Parathyroid adenoma (tissue), 2 donors: ENCODE data around the gene ZMYM2.

Experiments
- H2AFZ ChIP-seq: fragments of 300-600 bp; sonication (generic); one replicate; pipeline ENCODE4 v1.7.0; 2017; ENCODE audit warnings: antibody characterized with exemption, mild to moderate bottlenecking
- H3K27ac ChIP-seq: fragments of 300-600 bp; sonication (generic); one replicate; pipeline ENCODE4 v1.7.0; 2017
- H3K27me3 ChIP-seq: fragments of 300-600 bp; sonication (generic); one replicate; pipeline ENCODE4 v1.7.0; 2017; ENCODE audit warnings: low read length; ENCODE audit not compliant: control insufficient read depth, insufficient read depth
- H3K36me3 ChIP-seq: fragments of 300-600 bp; sonication (generic); one replicate; pipeline ENCODE4 v1.7.0; 2017; ENCODE audit warnings: low read length; ENCODE audit not compliant: control insufficient read depth, insufficient read depth
- H3K4me1 ChIP-seq: fragments of 300-600 bp; sonication (generic); one replicate; pipeline ENCODE4 v1.7.0; 2017; ENCODE audit warnings: control low read depth
- H3K4me2 ChIP-seq: fragments of 300-600 bp; sonication (generic); one replicate; pipeline ENCODE4 v1.7.0; 2017; ENCODE audit warnings: low read length
- H3K4me3 ChIP-seq: fragments of 300-600 bp; sonication (generic); one replicate; pipeline ENCODE4 v1.7.0; 2017; ENCODE audit warnings: low read depth, low read length
- H3K79me2 ChIP-seq: fragments of 300-600 bp; sonication (generic); one replicate; pipeline ENCODE4 v1.7.0; 2017; ENCODE audit warnings: control low read depth
- H3K9ac ChIP-seq: fragments of 300-600 bp; sonication (generic); one replicate; pipeline ENCODE4 v1.7.0; 2017; ENCODE audit warnings: mild to moderate bottlenecking
- H3K9me3 ChIP-seq: fragments of 300-600 bp; sonication (generic); one replicate; pipeline ENCODE4 v1.7.0; 2017; ENCODE audit warnings: low read length; ENCODE audit not compliant: control insufficient read depth
- TF ChIP-seq, protein P1 (sequence below): fragments of 300-600 bp; sonication (generic); IDR thresholded peaks from one replicate; pipeline ENCODE4 v1.7.0; 2017; ENCODE audit warnings: antibody characterized with exemption, mild to moderate bottlenecking
- donor health status: primary hyperparathyroidism.

Gene ZMYM2

DNA sequence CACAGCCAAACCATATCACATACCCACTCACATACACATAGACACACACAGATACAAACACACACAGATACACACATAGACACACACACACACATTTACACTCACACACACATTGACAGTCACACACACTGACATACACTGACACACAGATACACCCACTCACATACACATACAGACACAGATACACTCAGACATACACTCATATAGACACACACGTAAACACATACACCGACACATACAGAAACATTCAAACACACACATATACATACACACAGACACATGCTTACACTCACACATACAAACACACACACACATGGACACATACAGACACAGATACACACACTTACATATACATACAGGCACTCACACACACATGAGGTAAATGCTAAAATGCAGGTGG is 172.1 kb downstream of the ZMYM2 start:
- no peak overlapping the region for H3K27ac ChIP-seq
- H3K36me3 ChIP-seq, result no peaks in the 10 kb centered on the region
- no peak overlapping the region for H3K4me2 ChIP-seq
- TF ChIP-seq, protein P1, sequence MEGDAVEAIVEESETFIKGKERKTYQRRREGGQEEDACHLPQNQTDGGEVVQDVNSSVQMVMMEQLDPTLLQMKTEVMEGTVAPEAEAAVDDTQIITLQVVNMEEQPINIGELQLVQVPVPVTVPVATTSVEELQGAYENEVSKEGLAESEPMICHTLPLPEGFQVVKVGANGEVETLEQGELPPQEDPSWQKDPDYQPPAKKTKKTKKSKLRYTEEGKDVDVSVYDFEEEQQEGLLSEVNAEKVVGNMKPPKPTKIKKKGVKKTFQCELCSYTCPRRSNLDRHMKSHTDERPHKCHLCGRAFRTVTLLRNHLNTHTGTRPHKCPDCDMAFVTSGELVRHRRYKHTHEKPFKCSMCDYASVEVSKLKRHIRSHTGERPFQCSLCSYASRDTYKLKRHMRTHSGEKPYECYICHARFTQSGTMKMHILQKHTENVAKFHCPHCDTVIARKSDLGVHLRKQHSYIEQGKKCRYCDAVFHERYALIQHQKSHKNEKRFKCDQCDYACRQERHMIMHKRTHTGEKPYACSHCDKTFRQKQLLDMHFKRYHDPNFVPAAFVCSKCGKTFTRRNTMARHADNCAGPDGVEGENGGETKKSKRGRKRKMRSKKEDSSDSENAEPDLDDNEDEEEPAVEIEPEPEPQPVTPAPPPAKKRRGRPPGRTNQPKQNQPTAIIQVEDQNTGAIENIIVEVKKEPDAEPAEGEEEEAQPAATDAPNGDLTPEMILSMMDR, result no peak
- no peak overlapping the region for H3K9ac ChIP-seq
- H3K4me1 ChIP-seq, result no peaks in the 10 kb centered on the region
- no peaks in the 10 kb centered on the region for H3K79me2 ChIP-seq
- no peak overlapping the region for H2AFZ ChIP-seq
- H3K4me3 ChIP-seq, result no peak overlapping the region
- no peaks in the 10 kb centered on the region for H3K9me3 ChIP-seq
- H3K27me3 ChIP-seq, result no peaks in the 10 kb centered on the region

DNA sequence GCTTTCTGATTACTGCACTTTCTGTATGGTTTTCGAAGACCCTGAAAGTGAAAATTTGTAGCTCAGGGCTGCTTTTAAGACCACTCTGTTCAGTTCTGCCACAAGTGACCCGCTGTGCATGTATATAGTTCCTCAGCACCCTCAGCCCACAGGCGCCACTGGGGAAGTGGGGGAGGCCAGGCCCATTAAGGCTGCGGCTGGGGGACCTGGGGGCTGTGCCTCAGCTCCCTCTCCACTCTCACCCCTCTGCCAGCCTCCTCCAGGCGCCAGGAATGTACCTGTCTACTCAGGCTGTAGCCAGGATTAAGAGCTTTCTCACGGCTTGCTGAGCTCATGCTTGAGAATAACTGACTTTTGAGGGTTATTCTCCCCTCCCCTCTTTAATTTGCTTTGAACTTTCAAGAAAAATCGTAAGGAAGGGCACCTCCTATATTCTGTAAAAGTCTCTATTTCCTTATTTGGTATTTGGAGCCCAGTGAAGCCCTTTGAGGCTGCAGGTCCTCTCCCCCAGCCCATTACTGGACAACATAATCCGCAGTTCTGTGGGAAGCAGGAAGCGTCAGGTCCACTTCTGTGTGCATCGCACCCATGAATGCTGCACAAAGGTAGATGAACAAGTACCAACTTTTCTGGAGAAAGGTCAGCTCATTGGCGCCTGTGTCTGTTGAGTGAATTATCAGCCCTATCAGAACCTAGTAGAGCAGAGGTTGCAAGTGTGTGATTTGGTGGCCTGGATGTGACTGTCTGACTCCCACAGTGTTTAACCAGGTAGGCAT is 172.7 kb downstream of the ZMYM2 start:
- TF ChIP-seq, protein P1, result no peak

DNA sequence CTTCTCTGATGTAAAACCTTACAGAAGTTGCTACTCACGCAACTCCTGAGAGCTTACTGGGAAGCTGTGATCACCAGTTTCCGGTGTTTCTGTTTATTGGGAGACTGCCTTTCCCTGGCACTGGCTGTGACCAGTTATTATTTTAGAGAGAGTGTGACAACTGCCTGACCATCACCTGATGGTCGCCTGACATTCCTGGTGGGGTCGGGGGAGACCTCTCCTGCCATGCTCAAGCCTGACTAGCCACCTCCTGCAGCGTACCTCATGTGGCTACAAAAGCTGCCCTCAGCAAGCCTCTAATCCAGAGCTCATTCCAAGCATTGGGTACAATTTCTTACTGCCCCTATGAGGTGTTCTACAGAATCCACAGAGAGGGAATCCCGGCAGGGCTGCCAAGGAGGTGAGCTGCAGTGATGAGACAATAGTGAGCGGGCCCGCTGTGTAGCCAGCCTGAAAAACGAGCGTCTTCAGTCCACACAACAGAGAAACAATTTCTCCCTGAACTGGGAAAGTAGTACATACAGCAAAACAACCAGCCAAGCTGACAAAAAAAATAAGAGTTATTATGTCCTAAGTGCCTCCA is 173.6 kb downstream of the ZMYM2 start:
- Histone ChIP-seq H2AFZ (no peak overlapping the region), H3K4me3 (no peak overlapping the region), H3K79me2 (no peaks in the 10 kb centered on the region), H3K27ac (no peak overlapping the region), H3K4me1 (no peaks in the 10 kb centered on the region), H3K4me2 (no peak overlapping the region), H3K9me3 (no peaks in the 10 kb centered on the region), H3K9ac (no peak overlapping the region), H3K36me3 (no peaks in the 10 kb centered on the region), H3K27me3 (no peaks in the 10 kb centered on the region)
- TF ChIP-seq, protein P1, result no peak

More for the DNA sequence above, 172.7 kb downstream of the ZMYM2 start:
- Histone ChIP-seq H2AFZ (no peak overlapping the region), H3K79me2 (no peaks in the 10 kb centered on the region), H3K4me1 (no peaks in the 10 kb centered on the region), H3K9me3 (no peaks in the 10 kb centered on the region), H3K27ac (no peak overlapping the region), H3K36me3 (no peaks in the 10 kb centered on the region), H3K27me3 (no peaks in the 10 kb centered on the region), H3K4me3 (no peak overlapping the region), H3K9ac (no peak overlapping the region), H3K4me2 (no peak overlapping the region)

DNA sequence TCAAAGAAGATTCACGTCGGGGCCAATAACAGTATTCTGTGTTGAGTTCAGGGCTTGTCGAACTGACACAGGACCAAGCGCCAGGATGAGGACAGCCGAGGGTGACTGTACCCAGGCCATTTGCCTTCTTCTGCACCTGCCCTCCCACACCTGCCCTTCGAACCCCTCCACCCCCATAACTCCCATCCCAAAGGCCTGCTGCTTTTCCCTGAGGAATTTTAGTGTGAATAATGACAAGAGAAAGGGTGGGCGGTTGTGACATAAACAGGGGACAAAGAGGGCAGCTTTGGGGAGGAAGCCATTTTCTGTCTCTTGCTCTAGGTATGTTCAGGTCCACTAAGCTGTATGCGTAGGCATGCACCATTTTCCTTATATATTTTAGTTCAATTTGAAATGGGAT is 176.2 kb downstream of the ZMYM2 start:
- H3K4me3 ChIP-seq, result no peak overlapping the region
- no peak overlapping the region for H3K9ac ChIP-seq
- no peaks in the 10 kb centered on the region for H3K9me3 ChIP-seq
- H3K36me3 ChIP-seq, result no peaks in the 10 kb centered on the region
- H3K27me3 ChIP-seq, result no peaks in the 10 kb centered on the region
- no peak overlapping the region for H3K27ac ChIP-seq
- TF ChIP-seq, protein P1, result no peak
- no peaks in the 10 kb centered on the region for H3K4me1 ChIP-seq
- H3K4me2 ChIP-seq, result no peak overlapping the region
- no peaks in the 10 kb centered on the region for H3K79me2 ChIP-seq
- no peak overlapping the region for H2AFZ ChIP-seq
